DOHH2 (cell line): ENCODE results near the gene MYO1H.

Experiments
- EZH2phosphoT487 ChIP-seq: fragments of 200-600 bp; sonication (generic); IDR thresholded peaks from 2 replicates; pipeline ENCODE4 v1.6.1; 2017; ENCODE audit warnings: borderline replicate concordance, mild to moderate bottlenecking, antibody characterized with exemption, low read length, moderate library complexity, mixed read lengths
- TF ChIP-seq, protein P1 (sequence below): fragments of 200-600 bp; sonication (generic); IDR thresholded peaks from one replicate; pipeline ENCODE4 v1.5.1; 2014; ENCODE audit warnings: antibody characterized with exemption, mild to moderate bottlenecking, low read depth, low read length; ENCODE audit not compliant: poor library complexity, severe bottlenecking

DNA sequence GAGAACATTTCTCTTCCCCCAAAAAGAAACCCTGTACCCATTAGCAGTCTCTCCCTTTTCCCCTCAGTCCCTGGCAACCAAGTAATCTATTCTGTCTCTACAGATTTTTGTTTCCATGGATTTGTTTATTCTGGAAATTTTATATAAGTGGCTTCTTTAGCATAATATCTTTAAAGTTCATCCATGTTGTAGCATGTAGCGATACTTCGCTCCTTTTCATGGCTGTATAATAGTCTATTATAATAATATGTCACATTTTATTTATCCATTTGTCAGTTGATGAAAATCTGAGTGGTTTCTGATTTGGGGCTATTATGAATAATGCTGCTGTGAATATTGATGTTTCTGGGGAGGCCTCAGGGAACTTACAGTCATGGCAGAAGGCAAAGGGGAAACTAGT is 12.8 kb upstream of the MYO1H start:
- TF ChIP-seq, protein P1, sequence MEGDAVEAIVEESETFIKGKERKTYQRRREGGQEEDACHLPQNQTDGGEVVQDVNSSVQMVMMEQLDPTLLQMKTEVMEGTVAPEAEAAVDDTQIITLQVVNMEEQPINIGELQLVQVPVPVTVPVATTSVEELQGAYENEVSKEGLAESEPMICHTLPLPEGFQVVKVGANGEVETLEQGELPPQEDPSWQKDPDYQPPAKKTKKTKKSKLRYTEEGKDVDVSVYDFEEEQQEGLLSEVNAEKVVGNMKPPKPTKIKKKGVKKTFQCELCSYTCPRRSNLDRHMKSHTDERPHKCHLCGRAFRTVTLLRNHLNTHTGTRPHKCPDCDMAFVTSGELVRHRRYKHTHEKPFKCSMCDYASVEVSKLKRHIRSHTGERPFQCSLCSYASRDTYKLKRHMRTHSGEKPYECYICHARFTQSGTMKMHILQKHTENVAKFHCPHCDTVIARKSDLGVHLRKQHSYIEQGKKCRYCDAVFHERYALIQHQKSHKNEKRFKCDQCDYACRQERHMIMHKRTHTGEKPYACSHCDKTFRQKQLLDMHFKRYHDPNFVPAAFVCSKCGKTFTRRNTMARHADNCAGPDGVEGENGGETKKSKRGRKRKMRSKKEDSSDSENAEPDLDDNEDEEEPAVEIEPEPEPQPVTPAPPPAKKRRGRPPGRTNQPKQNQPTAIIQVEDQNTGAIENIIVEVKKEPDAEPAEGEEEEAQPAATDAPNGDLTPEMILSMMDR, result no peak
- TF ChIP-seq EZH2phosphoT487, result no peak
